Right renal cortex interstitium (tissue), 3 donors: ENCODE data around the gene CD300E. TPM values are rescaled to one million over a fixed set of nuclear protein-coding genes. Genes with fewer than 3 reads are reported as not detected.

Experiments used
- DNase-seq, 3 donors: peaks; one replicate each; pipeline ENCODE4 v3.0.0-alpha.2; 2013; ENCODE audit warnings: low read depth in 3 of 3, low spot score in 2 of 3
- polyA plus RNA-seq, 3 donors: library from polyadenylated mRNA; unstranded; fragments of 120-200 nt; gene quantifications; one replicate each; pipeline ENCODE4 v1.2.1, GENCODE V29; 2013; ENCODE audit not compliant: insufficient read length in 3 of 3

The CD300E gene, protein sequence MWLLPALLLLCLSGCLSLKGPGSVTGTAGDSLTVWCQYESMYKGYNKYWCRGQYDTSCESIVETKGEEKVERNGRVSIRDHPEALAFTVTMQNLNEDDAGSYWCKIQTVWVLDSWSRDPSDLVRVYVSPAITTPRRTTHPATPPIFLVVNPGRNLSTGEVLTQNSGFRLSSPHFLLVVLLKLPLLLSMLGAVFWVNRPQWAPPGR
- under 1 TPM; 0.10 to 0.29 (median 0.11) TPM for polyA plus RNA-seq

DNA sequence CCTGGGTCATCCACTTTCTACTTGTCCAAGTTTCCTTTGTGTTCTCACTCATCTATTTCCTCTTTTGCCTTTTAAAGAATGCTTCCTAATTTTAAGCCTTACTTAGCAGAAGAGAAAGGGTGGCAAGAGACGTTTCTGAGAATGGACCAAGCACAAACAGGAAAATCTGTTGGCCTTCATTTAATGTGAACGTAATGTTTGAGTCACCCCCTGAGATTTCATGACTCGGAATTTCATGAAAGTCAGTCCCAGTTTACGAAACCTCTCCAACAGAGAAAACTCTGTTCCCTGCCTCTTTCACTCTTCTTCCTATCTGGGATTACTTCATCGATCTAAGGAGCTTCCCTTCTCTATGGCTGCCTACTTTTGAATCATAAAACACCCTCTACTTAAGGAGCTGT is at the start of gene CD300E:
TSS of gene CD300E (minus strand) at position 46 of the 401 bp plus-strand sequence. CDS start 117 bp downstream, outside the sequence.
- DNase-seq = no peak

DNA sequence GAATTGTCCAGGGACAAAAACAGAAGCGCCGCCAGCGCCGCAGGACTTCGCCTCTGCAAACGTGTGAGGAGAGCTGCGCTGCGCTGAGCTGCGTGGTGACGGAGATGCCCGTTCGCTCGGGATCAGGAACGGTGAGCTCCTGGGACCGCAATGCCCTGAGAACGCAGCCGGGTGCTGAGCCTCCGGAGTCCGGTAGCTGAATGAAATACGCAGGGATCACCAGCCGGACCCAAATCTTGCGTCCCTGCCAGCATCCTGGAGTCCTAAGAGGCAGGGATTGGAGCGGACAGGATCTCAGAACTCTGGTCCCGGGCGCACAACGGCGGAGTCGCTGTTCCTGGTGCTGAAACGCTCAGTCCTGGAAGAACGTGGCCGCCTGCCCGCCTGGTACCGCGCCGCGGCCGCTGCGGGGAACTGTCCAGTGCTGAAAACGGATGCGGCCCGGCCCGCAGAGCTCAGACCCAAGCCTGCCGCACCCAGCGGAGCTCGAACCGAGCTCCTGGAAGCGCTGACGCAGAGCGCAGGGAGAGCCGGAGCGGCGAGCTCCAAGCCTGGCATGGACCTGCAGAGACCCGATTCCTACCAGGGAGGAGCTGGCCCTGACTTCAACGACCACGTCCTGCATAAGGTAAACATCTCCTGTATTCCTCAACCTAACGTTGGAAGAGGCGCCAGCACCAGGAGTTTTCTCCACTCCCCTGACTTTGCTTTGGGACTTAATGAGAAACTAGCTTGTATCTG is 47.7 kb upstream of the CD300E start:
- peak; percentile 70 to 86 (median 77) for DNase-seq

DNA sequence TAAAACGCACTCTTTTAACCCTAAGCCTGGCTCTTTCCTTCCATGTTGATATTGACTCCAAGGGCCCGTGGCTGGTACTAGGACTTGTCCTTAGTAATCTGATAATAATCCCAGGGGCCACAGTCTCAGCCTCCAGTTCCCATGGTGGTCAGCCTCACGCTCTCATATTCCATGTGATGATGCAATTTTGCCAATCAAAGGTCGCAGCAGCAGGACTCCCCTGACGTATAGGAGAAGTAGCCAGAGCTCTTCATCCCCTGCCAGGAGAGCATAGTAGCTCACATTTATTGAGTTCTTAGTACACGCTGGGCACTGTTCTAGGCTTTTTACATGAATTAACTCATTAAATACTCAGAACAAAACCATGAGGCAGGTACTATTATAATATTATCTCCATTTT is 46.8 kb upstream of the CD300E start:
- no peak for DNase-seq

DNA sequence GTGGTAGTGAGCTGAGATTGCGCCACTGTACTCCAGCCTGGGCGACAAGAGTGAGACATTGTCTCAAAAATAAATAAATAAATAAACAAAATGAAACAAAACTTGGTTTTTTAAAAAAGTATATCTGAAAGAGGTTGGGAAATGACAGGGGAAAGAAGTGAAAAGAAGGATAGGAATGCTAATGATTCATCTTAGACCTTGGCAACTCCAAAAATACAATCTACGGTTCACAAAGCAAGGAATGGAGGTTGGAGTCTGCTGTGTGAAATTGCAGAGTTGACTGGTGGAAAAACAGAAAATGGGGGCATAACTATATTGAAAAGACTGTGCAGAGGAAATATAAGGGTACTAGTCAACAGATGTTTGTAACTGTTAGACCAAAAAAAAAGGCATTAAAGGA is 40.0 kb upstream of the CD300E start:
- no peak for DNase-seq

DNA sequence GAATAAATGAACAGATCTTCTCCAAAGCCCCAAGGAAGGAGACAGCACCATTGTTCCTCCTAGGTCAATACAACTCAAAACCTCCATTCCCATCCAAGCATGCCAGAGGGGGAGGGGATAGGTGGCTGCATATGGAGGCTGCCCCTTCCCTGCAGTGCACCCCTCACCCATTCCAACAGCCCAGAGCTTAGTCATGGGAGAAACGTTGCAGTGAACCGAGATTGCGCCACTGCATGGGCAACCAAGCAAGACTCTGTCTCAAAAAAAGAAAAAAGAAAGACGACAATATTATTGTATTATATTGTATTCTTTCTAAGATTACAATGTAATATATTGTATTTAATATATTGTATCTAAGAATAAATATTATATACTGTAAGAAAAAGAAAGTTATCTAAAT is 36.4 kb upstream of the CD300E start:
- DNase-seq = no peak

DNA sequence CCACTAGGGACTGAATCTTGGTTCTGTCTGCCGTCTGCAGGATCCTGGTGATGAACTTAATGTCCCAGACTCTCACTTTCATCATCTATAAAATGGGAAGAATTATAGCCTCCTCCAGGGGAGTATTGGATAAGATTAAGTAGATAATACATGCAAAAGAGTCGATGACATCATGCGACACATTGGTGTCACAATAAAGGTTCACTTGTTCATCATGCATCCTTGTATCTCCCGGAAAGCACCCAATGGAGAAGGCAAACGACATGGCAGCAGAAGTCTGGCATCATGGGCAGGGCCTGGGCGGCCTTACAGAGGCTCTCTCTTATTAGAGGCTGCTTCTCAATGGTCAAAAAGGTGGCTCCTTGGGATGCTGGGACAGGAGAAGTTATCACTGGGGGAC is 35.1 kb upstream of the CD300E start:
- no peak for DNase-seq

DNA sequence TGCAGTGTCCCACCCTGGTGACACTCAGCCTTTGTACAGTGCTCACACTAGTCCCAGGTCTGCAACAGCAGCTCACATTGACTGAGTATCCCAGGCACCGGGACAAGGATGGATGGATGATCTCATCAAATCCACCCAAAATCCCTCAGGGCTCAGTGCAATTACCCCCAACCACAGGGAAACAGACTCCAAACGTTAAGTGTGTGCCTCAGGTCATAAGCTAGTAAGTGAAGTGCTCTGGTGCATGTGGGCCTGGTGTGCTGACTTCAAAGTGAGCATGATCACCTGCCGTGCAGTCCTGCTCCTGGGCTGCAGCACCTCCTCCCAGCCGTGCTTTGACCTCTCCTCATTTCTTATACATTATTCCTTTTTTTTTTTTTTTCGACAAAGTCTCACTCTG is 31.2 kb upstream of the CD300E start:
- DNase-seq = no peak

DNA sequence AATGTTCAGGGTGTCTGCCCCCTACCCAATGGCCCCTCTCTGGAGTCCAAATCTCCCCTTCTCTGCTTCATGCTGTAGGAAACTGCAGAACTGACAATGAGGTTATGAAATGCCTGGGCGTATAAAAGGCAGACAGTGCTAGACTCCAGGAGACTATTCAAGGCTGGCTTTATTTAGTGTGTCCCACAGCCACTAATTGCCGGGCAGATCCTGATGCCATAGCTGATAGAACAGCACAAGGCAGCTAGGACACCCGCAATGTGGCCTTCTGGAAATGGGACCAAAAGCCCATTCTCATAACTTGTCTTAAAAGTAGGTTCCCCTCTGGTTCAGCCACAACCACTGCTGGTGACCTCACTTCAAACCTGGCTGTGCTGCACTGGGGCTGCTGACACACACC is 28.5 kb upstream of the CD300E start:
- no peak for DNase-seq

DNA sequence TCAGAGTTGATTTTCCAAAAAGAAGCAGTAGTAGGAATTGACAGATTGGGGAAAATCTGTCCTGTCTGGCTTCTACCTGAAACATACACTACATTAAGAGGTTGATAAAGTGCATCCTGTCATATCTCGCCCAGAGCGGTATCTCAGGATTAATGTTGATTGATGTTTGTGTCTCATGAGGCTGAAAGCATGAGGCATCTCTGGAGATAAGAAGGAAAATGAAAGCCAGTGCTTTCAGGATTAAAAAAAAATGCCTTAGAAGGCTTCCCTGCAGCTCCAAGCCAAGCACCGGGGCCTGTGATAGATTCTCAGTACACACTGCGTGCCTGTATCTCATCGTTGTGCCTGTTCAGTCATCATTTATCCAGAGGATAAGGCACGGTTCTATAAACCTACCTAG is 26.4 kb upstream of the CD300E start:
- no peak for DNase-seq

DNA sequence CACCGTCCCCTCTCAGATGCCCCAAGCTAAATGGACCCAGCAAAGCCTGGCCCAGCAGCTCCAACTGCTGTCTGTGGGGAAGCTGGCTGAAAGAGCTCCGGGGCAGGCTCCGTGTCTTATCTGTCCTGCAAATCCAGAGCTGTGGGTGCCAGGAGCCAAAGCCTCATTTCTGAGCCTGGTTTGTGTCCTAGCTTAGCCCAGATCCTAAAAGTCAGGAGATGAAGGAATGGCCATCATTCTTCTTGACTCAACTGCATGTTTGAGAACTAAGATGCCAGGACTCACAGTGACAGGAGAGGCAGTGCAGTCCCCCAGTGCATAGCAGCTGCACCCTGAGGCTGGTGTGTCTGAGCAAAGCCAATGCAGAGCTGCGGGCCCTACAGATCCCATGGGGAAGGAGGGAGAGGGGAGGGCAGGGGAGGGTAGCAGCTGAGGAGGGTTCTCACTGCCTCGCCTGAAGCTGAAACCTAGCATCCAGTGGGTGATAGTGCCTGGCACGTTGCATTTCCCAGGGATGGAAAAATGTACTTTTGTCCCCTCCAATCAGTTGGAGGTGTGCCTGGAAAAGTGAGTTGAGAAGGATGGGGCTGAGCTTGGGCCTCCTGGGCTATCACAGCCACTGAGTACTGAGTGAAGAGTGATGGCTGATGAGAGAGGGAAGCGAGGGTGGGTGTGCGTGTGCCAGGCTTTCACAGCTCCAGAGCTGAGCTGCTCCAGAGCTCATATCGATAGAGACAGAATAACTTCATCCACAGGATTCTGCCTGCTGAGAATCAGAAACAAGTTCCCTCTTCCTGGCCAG is 24.5 kb upstream of the CD300E start:
- DNase-seq = no peak

DNA sequence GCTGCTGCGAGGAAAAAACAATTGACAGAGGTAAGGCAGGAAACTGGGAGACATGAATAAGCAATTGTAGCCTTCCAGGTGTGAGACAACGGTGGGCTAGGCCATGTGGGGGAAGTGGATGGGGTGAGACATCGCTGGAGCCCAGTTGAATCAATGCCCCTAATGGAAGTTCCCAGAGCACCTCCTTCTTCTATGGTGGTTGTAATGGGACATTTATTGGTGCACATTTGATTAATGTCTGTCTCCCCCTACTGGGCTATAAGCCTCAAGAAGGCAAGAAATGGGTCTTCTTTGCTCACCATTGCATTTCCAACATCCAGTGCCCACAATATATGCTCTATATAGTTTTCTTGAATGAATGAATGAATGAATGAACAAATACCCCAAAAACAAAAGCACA is 22.7 kb upstream of the CD300E start:
- no peak for DNase-seq

DNA sequence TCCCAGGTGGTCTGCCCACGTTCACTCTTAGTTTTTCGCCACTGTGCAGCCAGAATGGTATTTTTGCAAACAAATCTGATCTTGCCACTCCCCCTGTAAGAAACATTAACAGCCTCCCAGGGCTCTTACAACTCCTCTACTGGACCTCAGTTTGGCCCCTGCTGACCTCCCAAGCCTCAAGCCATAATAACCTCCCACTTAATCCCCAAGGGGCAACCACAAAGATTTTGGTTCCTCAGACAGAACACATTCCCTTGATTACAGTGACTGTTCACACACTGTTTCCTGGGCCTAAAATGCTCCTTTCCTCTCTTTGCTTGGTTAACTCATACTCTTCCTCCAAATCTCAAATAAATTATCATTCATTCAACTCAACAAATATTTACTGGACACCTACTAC is 21.5 kb upstream of the CD300E start:
- DNase-seq = no peak

DNA sequence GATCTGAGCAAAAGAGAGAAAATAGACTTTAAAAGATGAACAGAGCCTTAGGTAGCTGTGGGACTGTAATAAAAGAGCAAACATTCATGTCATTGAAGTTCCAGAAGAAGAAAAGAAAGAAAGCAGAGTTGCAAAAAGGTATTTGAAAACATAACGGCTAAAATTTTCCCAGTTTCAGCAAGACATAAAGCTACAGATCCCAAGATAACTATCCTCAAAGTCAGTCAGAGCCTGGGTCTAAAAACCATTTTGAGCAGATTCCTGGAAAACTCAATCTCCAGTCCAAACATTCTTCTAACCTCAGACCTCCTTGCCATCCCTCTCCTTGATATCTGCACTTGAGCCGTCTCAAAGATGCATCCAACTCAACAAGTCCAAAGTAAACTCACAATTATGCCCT is 20.9 kb upstream of the CD300E start:
- no peak for DNase-seq

DNA sequence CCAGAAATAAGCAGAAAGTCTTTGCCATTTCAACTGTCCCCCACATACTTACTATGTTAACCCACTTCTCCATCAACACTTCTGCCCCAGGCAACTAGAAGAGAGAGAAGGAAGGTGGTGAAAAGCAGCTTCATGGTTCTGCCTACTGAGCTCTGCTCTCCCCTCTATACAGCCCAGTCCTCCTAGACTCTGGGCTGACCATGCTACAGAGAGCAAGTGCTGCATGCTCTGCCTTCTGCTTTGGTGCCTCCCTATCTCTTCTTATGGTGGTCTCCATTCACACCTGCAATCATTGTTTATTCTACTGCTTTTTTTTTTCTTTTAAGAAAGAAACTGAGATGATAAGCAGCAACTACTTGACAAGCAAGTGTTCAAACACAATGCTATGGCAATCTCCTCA is 20.3 kb upstream of the CD300E start:
- DNase-seq = no peak

DNA sequence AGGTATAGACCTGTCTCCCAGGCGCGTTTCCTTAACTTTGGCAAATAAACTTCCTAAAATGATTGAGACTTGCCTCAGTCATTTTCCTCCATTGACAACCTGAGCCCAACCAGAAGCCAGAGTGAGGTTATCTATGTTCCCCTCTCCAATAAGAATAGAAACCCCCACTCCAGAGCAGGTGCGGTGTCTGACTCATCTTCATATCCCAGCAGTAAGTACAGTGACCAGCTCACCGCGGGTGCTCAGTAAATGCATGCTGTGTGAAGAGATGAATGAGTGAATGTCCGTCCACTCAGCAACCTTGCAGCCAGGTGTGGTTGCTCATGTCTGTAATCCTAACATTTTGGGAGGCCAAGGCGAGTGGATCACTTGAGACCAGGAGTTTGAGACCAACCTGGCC is 19.5 kb upstream of the CD300E start:
- no peak for DNase-seq

DNA sequence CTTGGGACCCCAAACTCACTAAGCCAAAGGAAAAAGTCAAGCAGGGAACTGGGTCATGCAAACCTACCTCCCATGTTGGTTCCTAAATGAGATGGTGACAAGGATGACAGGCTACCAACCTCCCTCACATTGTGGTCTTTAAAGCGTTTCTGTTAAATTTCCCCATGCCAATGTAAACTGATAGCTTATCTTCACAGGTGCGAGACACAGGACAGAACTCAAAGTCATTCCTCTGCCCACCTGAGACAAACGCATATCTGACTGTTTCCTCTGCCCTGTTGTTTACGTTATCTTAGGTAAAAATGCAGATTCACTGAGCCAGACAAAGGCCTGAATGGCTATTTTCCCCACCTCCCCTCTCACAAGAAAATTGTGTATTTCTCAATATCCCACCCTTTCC is 19.0 kb upstream of the CD300E start:
- DNase-seq = no peak

DNA sequence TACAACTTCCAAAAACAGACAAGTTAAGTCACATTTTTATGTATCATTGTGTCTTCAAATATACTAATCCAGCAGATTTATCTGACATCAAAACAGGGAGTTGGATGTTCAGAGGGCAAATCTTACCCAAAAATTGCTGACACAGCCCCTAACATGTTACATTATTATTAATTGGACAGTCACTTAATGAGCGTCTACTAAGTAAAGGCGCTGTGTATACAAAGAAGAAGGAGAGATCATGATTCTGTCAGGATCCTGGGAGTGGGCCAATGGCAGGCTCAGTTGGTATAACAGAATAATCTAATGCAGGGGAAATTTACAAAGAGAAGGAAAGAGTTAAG is 18.4 kb upstream of the CD300E start:
- DNase-seq = no peak

DNA sequence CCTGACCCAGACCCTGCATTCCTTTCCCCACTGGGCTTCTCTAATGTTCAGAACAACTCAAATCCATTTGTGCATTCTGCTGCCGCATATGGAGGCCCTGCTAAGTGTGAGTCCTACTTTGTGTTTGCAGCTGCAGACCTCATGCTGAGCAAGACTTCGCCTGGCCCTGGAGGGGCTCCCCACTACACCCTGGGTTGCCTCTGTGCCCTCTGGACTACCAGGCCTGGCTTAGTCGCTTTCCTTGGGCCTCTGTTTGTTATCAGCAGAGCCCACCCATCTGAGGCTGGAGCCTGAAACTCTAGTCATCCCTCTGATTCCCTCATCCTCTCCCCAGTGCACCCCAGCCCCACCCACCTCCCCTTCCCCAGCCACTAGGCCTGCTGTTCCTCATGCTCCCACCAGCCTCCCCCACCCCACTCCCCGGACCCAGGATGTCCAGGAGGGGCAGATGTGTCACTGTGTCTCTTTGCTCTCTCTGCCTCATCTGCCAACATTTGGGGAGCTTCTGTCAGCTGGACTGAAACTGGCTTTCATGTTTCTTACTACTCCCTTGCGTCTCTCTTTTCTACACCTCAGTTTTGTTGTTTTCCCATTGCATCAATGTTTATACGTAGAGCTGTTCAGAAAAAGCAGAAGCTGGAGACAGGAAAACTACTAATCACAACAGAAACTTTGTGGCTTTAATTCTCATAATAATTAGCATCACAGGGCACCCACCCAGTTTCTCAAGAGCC is 17.9 kb upstream of the CD300E start:
- no peak for DNase-seq

DNA sequence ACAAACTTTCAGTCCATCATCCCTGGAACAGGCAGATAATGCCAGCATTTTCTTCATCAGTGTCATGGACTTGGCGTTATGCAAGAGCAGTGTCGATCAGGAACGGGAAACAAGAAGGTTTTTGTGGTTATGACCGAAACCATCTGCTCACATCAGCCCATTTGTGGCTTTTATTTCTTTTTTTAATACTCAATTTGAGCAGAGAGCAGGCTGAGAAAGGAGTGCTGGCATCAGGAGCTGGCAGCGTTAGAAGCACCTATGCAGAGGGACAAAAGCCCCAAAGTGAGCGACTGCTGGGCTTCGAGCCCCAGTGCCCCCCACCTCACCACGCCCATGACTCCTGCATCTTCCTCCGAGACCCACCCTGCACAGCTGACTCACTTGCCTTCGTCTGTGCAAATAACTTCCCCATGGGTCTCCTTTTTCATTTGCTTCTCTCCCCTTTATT is 16.2 kb upstream of the CD300E start:
- no peak for DNase-seq

DNA sequence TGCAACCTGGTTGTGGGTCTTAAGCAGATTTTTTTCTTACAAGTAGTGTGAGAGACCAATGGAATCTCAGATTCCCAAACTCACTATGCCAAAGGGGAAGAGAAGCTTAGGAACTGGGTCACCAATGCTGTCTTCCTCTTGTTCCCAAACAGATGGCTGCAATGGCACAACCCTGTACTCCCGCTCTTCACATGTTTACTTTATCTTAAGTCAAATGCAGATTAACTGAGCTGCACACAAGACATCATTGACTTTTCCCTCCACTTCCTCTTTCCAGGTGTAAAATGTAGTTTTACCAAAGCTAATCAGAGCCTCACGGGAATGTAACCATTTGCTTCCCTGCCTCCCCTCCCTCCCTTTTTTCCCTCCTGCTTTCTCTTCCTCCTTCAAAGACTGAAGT is 14.4 kb upstream of the CD300E start:
- DNase-seq = no peak

DNA sequence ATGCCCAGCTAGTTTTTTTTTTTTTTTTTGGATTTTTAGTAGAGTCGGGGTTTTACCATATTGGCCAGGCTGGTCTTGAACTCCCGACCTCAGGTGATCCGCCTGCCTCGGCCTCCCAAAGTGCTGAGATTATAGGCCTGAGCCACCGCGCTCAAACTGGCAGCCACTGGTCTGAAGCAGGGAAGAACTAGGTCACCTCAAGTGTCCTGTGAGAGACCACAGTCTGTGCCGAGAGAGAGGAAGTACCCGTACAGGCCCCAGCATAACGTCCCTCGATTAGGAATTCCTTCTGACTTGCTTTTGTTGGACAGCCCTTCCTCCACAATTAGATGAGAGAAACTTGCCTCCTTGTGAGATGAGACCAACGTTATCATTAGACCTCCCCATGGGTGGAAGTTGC is 13.7 kb upstream of the CD300E start:
- DNase-seq = no peak
